Tibial nerve (tissue), 4 donors: Measurements from ENCODE around the gene SLC25A44. TPM values are rescaled to one million over a fixed set of nuclear protein-coding genes. Genes with fewer than 3 reads are reported as not detected.

Source experiments
- DNase-seq, 2 donors: peaks; one replicate each; pipeline ENCODE4 v3.0.0-alpha.2; 2019; ENCODE audit warnings: low spot score in 2 of 2
- H3K27ac ChIP-seq, 4 donors: fragments of 200-600 bp; sonication (generic) in 3 of 4; one replicate each; pipeline ENCODE4 v1.5.1; 2017 to 2019; ENCODE audit warnings: mild to moderate bottlenecking in 1 of 4
- H3K27me3 ChIP-seq, 2 donors: fragments of 200-600 bp; sonication (generic) in 1 of 2; one replicate each; pipeline versions ENCODE4 v1.5.1 to v1.6.0; 2017 to 2019
- H3K36me3 ChIP-seq, 3 donors: fragments of 200-600 bp; sonication (generic); one replicate each; pipeline ENCODE4 v1.5.1; 2018 to 2019
- H3K4me1 ChIP-seq, 4 donors: fragments of 200-600 bp; sonication (generic) in 3 of 4; one replicate each; pipeline ENCODE4 v1.5.1; 2017 to 2019
- H3K4me3 ChIP-seq, 4 donors: fragments of 200-600 bp; sonication (generic) in 3 of 4; one replicate each; pipeline ENCODE4 v1.5.1; 2017 to 2019; ENCODE audit warnings: mild to moderate bottlenecking in 1 of 4, moderate library complexity in 1 of 4
- H3K9me3 ChIP-seq, 4 donors: fragments of 200-600 bp; sonication (generic) in 3 of 4; one replicate each; pipeline ENCODE4 v1.5.1; 2017 to 2019
- EP300 ChIP-seq, 2 donors: sonication (generic); formaldehyde crosslinking; IDR thresholded peaks; one replicate each; pipeline ENCODE4 v1.6.1; 2017; ENCODE audit warnings: antibody characterized with exemption in 2 of 2, mild to moderate bottlenecking in 1 of 2
- POLR2A ChIP-seq, 2 donors: fragments of 450-650 bp; IDR thresholded peaks; one replicate each; pipeline ENCODE4 v1.6.1; 2017; ENCODE audit warnings: antibody characterized with exemption in 2 of 2, mild to moderate bottlenecking in 2 of 2, moderate library complexity in 2 of 2
- WGBS, 2 donors: methylation state at CpG; one replicate each; pipeline ENCODE4 v1.1.5; 2018; 5-methylcytosine and 5-hydroxymethylcytosine counted together
- total RNA-seq, 4 donors: library from RNA; depleted of rRNA; stranded (reverse); fragments of >200 nt; gene quantifications; one replicate each; pipeline ENCODE4 v1.1.0, GENCODE V29; 2016
- TF ChIP-seq, protein P1 (sequence below), 5 experiments: fragments of 200-600 bp in 3 of 5; fragments of 450-650 bp in 2 of 5; sonication (generic) in 3 of 5; IDR thresholded peaks; one replicate each; pipeline ENCODE4 v1.5.1; 2016 to 2019; ENCODE audit warnings: antibody characterized with exemption in 5 of 5, mild to moderate bottlenecking in 3 of 5, moderate library complexity in 2 of 5

The SLC25A44 gene
- total RNA-seq, 4 donors from 2014 or later: 9.4 to 25.5 (median 13.6) TPM

DNA sequence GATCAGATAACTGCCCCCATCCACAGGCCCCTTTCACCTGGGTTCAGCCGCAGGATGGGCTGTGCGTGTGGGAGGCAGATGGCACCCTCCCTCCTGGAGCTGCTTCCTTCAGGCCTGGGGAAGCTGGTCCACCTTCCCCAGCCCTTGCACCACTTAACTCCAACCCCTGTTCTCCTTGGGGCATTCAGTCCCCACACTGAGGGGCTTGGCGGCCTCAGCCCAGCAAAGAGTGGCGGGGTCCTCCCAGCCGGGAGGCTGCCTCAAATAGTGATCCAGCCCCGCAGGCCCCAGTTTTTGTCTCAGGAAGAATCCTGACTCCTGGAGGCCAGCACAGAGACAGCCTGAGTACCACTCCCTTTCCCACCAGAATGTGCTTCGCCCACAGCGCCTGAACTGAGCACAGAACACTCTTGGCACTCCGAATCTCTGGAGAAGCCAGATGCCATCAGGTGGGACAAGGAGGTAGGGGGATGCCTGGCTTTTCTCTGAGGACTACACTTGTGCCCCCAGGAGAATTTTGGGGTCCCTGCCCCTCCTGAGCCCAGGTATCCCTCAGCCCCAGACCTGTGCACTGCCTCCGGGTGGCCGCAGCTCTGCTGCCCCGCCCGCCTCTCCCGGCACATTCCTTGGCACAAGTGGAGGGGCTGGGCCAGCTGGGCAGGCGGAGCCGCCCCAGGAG, 53.0 kb downstream of the SLC25A44 start:
- Histone ChIP-seq H3K27me3 (no peaks in the 10 kb centered on the region), H3K9me3 (no peaks in the 10 kb centered on the region), H3K27ac (peak overlapping the region; percentile 56 to 85 (median 76)), H3K4me1 (peaks cover 0 to 61% (median 28%) of the 10 kb centered on the region in 4 donors), H3K36me3 (peaks cover 0 to 53% (median 9%) of the 10 kb centered on the region in 3 donors), H3K4me3 (peak overlapping the region in 3 of 4 donors; percentile 4 to 30 (median 16))
- TF ChIP-seq EP300 (IDR thresholded peaks at IDR 0.05) (peak in 1 of 2 donors; percentile 50), POLR2A (IDR thresholded peaks at IDR 0.05) (peak in 1 of 2 donors; percentile 60)
- TF ChIP-seq, protein P1, sequence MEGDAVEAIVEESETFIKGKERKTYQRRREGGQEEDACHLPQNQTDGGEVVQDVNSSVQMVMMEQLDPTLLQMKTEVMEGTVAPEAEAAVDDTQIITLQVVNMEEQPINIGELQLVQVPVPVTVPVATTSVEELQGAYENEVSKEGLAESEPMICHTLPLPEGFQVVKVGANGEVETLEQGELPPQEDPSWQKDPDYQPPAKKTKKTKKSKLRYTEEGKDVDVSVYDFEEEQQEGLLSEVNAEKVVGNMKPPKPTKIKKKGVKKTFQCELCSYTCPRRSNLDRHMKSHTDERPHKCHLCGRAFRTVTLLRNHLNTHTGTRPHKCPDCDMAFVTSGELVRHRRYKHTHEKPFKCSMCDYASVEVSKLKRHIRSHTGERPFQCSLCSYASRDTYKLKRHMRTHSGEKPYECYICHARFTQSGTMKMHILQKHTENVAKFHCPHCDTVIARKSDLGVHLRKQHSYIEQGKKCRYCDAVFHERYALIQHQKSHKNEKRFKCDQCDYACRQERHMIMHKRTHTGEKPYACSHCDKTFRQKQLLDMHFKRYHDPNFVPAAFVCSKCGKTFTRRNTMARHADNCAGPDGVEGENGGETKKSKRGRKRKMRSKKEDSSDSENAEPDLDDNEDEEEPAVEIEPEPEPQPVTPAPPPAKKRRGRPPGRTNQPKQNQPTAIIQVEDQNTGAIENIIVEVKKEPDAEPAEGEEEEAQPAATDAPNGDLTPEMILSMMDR (IDR thresholded peaks at IDR 0.05): no peak
- 29 to 38% methylated on average over 16 of the region's 16 CpGs for WGBS, 2 donors
- DNase-seq: peak in 1 of 2 donors; percentile 32

DNA sequence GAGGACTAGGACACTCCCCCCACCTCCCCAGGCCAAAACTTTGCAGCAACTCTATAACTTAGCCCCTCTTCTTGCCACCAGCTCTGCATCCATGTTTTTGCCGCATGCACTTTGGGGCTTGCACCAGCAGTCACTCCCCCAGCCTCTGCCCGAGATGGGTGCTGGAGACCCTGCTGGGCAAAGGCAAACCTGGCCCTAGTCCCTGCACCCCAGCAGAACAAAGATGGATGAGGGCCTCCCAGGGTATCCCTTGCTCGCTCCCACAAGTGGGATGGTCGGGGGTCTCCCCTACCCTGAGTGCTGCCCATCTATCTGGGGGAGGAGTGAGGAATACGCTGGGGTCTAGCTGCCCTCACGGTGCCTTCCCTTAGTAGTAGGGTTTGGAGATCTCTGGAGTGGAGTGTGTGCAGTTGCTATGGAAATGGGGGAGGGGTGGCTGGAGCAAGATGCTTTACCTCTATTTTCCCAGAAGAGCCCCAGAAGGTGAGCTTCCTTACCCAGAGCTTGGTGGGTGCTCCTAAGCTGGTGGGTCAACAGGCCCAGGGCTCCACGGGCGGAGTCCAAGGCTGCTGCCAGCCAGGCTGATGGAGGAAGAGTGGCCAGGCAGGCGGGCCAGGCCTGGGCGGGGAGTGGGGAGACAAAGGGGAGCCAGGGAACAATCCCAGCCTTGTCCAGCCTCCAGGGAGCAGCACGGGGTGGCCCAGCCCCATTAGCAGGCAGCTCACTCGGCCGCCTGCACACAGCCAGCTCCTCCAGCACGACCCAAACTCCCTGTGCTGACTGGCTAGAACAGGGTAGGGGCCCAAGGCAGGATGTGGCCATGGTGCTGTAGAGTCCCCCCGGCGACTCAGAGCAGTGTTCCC, 53.8 kb downstream of the SLC25A44 start, which contains the start of gene PAQR6:
Gene PAQR6 (minus strand): TSS at position 597 of the 863 bp plus-strand sequence. CDS start 1,325 bp downstream, outside the sequence.
- H3K4me3 ChIP-seq: peak within 1 kb of the TSS in 3 of 4 donors; percentile 4 to 30 (median 16)
- H3K9me3 ChIP-seq: no peaks in the 10 kb centered on the region
- H3K4me1 ChIP-seq: peaks cover 0 to 69% (median 28%) of the 10 kb centered on the region in 4 donors
- peak within 1 kb of the TSS; percentile 68 to 85 (median 80) for H3K27ac ChIP-seq
- DNase-seq: peak in 1 of 2 donors; percentile 27
- TF ChIP-seq EP300 (IDR thresholded peaks at IDR 0.05): peak in 1 of 2 donors; percentile 64
- TF ChIP-seq, protein P1 (IDR thresholded peaks at IDR 0.05): no peak
- TF ChIP-seq POLR2A (IDR thresholded peaks at IDR 0.05): peak in 1 of 2 donors; percentile 47
- 38 to 40% methylated on average over 14 to 16 of the region's 16 CpGs for WGBS, 2 donors
- no peaks in the 10 kb centered on the region for H3K27me3 ChIP-seq
- H3K36me3 ChIP-seq: peaks cover 0 to 53% (median 16%) of the 10 kb centered on the region in 3 donors

DNA sequence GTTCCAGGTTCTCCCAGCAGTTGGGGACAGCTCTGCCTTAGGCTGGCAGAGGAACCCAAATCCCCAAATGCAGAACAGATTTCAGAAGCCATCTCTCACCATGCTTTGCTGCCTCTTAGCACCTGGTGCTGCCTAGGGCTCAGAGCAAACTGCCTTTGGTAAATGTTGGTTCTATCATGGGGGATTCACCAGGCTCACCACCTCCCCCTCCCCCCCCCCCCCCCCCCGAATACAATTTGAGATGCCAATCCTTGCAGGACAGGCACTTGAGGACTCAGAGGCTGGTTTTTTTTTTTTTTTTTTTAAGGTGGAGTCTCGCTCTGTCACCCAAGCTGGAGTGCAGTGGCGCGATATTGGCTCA, 54.4 kb downstream of the SLC25A44 start:
- H3K9me3 ChIP-seq: no peaks in the 10 kb centered on the region
- peaks cover 0 to 71% (median 28%) of the 10 kb centered on the region in 4 donors for H3K4me1 ChIP-seq
- WGBS, 2 donors: 56 to 81% methylated on average over 4 of the region's 4 CpGs
- H3K27ac ChIP-seq: peak overlapping the region; percentile 68 to 85 (median 80)
- H3K36me3 ChIP-seq: peaks cover 0 to 59% (median 22%) of the 10 kb centered on the region in 3 donors
- no peak for DNase-seq
- TF ChIP-seq EP300 (IDR thresholded peaks at IDR 0.05) (no peak), POLR2A (IDR thresholded peaks at IDR 0.05) (no peak)
- TF ChIP-seq, protein P1 (IDR thresholded peaks at IDR 0.05): no peak
- H3K4me3 ChIP-seq: no peak overlapping the region
- H3K27me3 ChIP-seq: no peaks in the 10 kb centered on the region

DNA sequence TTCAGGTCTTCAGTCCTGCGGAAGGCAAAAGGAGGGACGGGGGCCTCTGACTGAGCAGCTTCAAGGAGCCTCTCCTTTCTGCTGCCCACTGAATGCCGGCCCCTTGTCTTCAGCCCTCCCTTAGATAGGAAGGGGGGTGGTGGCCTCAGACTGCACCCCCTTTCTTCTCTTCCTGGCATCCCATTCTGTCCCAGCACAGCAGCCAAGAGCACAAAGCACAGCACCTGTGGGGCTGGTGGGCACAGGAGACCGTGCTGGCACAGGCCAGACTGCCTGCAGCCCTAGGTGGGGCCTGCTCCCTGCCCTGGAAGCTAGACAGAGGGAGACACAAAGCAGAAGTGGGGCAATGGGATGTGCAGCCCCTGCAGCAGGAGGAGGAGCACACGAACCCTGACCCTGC, 55.7 kb downstream of the SLC25A44 start:
- H3K27me3 ChIP-seq: no peaks in the 10 kb centered on the region
- H3K4me1 ChIP-seq: peaks cover 0 to 71% (median 28%) of the 10 kb centered on the region in 4 donors
- WGBS, 2 donors: 46 to 49% methylated on average over 5 of the region's 5 CpGs
- H3K36me3 ChIP-seq: peaks cover 0 to 58% (median 33%) of the 10 kb centered on the region in 3 donors
- TF ChIP-seq POLR2A (IDR thresholded peaks at IDR 0.05): no peak
- TF ChIP-seq, protein P1 (IDR thresholded peaks at IDR 0.05): no peak
- no peak for TF ChIP-seq EP300 (IDR thresholded peaks at IDR 0.05)
- H3K4me3 ChIP-seq: no peak overlapping the region
- no peak for DNase-seq
- peak overlapping the region; percentile 21 to 85 (median 56) for H3K27ac ChIP-seq
- no peaks in the 10 kb centered on the region for H3K9me3 ChIP-seq
